GM19025 (cell line): ENCODE data around the gene TBK1.
"Not testable (repeated sequence)": the region's sequence is repeated elsewhere in the genome, so short reads cannot be mapped to it uniquely, and the experiment has no call there.

Source experiments
- ATAC-seq: cut with Tn5 transposase; IDR thresholded peaks from one replicate; pipeline ENCODE4 v1.9.1; 2021; ENCODE audit warnings: mild to moderate bottlenecking, low read depth, moderate library complexity; ENCODE audit not compliant: unreplicated experiment

TBK1 gene

GRCh38 chr12:64534672-64535199, 82.8 kb downstream of the TBK1 start:
- no peak for ATAC-seq

- ATAC-seq: no peak
Measured at GRCh38 chr12:64538121-64538520, 86.2 kb downstream of the TBK1 start.

GRCh38 chr12:64542409-64543047, 90.6 kb downstream of the TBK1 start:
- ATAC-seq: not testable (repeated sequence)

GRCh38 chr12:64544371-64545080, 92.6 kb downstream of the TBK1 start:
- no peak for ATAC-seq

- ATAC-seq: no peak
Measured at GRCh38 chr12:64545081-64545382, 93.1 kb downstream of the TBK1 start.

GRCh38 chr12:64549108-64549507, 97.2 kb downstream of the TBK1 start:
- no peak for ATAC-seq

- no peak for ATAC-seq
Measured at GRCh38 chr12:64550755-64551154, 98.8 kb downstream of the TBK1 start.

- no peak for ATAC-seq
Measured at GRCh38 chr12:64551676-64552075, 99.8 kb downstream of the TBK1 start.
